Measurements from ENCODE around the gene KDM4C.

The KDM4C gene

DNA sequence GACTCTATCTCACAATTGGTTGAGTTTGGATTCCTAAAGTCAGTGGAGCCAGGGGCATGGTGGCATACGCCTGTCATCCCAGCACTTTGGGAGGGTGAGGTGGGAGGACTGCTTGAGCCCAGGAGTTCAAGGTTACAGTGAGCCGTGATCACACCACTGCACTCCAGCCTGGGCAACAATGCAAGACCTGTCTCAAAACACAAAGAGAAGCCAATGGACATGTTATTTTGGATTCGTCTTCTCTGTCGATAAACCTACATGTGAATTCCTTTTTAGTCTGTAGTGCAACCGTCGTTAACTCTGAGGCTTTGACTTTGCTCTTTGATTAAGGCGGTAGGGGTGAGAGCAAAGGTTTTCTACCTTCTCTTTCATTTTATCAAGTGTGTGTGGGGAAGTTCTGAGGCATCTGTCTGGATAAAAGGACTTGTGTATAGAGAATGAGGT lies 142.7 kb downstream of the KDM4C start:
- no peak overlapping the region for H3K27ac ChIP-seq
- no peak for DNase-seq (ENCODE audit: low spot score)
- TF ChIP-seq, protein P1, sequence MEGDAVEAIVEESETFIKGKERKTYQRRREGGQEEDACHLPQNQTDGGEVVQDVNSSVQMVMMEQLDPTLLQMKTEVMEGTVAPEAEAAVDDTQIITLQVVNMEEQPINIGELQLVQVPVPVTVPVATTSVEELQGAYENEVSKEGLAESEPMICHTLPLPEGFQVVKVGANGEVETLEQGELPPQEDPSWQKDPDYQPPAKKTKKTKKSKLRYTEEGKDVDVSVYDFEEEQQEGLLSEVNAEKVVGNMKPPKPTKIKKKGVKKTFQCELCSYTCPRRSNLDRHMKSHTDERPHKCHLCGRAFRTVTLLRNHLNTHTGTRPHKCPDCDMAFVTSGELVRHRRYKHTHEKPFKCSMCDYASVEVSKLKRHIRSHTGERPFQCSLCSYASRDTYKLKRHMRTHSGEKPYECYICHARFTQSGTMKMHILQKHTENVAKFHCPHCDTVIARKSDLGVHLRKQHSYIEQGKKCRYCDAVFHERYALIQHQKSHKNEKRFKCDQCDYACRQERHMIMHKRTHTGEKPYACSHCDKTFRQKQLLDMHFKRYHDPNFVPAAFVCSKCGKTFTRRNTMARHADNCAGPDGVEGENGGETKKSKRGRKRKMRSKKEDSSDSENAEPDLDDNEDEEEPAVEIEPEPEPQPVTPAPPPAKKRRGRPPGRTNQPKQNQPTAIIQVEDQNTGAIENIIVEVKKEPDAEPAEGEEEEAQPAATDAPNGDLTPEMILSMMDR (IDR thresholded peaks at IDR 0.05): no peak
- H3K4me3 ChIP-seq: no peak overlapping the region

DNA sequence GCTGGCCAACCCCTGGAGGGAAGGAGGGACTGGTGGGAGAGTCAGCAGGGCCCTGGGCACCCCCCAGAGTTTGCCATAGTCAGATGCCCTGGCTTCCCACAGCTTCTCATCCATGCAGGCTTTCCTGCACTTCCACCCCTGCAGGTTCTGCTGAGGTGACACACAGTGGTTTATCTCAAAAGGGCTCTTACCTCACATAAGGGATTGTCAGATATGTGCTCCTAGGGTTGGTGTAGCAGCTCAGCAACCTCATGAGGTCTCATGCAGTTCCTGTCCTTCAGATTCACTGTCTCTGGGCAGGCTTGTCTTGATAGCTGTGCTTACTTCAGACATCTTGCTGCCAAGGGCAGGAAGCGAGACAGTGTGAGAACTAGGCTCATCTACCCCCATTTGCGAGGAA lies 143.4 kb downstream of the KDM4C start:
- TF ChIP-seq, protein P1 (IDR thresholded peaks at IDR 0.05): no peak
- no peak overlapping the region for H3K4me3 ChIP-seq
- H3K27ac ChIP-seq: no peak overlapping the region
- no peak for DNase-seq (ENCODE audit: low spot score)

DNA sequence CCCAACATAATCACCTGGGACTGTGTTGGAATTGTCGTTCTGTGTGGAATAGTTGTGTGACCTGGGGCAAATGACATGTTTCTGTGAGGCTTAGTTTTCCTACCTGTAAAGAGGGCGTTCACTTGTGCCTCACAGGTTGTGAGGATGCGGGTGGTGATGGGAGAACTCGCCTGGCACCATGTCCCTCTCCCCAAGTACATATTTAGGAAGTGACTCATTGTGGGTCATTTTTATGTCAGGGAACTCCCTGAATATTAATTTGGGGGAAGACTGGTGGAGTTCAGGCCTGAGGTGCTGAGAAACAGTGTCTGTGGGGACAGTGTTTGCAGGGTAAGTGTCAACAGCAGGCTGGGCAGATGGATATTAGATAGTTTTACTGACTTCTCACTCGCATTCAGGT lies 144.7 kb downstream of the KDM4C start:
- Histone ChIP-seq H3K4me3 (no peak overlapping the region), H3K27ac (no peak overlapping the region)
- TF ChIP-seq, protein P1 (IDR thresholded peaks at IDR 0.05): no peak
- DNase-seq (ENCODE audit: low spot score): no peak

DNA sequence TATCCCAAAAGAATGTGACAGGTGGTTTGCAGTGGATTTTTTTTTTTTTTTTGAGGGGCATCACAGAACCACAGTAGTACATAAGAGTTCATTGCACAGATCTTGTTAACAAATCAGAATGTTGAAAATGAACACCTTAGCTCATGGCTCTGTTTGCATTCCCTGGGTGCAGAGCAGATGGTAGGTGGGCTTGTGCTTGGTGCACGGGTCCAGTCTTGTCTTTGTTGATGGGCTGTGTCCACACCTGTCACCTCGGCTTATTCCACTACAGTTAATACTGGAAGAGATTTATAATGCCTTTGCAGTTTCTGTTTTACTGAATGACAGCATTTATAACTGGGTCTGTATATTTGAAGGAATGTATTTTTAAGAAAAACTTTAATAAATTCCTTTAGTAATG lies 146.6 kb downstream of the KDM4C start:
- H3K27ac ChIP-seq: no peak overlapping the region
- no peak overlapping the region for H3K4me3 ChIP-seq
- DNase-seq (ENCODE audit: low spot score): no peak
- TF ChIP-seq, protein P1 (IDR thresholded peaks at IDR 0.05): no peak

DNA sequence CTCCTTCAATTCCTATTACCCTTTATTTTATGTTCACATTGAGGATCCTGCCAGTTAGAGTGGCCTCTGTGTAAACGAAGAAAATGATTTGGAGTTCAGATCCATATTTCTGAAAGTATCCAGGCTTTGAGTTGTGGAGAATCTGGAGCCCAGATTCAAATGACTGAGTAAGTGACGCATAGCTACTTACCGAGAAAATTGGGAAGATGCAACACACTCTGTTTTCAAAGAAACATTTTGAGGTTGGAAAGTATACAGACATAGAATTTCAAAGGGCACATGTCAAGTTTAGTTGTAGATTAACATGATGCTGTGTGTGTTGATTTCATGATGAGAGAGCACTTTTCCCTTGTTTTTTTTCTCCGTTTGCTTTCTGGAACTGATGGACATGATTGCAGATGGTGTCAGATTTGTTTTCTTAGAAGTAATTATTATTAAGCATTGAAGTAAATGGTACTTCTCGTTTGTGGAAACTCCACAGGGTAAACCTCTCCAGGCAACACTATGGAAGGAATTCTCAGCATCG lies 148.1 kb downstream of the KDM4C start:
- Histone ChIP-seq H3K4me3 (no peak overlapping the region), H3K27ac (no peak overlapping the region)
- no peak for DNase-seq (ENCODE audit: low spot score)
- TF ChIP-seq, protein P1 (IDR thresholded peaks at IDR 0.05): no peak

DNA sequence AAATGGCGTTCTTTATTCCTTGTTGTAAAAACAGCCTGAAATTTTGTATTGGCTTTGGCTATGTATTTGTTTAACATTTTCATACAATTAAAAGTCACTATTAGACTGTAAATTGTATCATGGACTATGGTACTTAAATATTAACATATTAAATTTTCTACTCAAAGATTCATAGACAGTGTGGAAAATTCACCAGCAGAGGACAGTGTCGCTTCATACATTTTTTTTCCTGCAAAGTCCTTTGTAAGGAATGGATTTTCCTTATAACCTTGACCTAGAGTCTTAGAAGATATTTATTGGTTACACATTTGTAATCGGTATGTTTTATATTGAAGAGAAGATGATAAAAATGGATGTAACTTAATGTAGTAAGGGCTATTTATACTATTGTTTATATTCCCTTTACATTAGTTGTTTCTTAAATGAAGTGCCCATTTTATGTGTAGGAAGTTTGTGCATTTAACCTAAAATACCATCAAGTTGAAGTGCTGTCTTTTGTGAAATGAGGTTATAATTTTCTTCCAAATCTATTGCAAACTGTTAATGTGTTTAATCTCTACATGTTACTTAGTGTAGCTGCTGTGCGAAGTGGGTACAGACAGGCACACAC lies 150.1 kb downstream of the KDM4C start:
- TF ChIP-seq, protein P1 (IDR thresholded peaks at IDR 0.05): no peak
- Histone ChIP-seq H3K27ac (no peak overlapping the region), H3K4me3 (no peak overlapping the region)
- DNase-seq (ENCODE audit: low spot score): no peak

DNA sequence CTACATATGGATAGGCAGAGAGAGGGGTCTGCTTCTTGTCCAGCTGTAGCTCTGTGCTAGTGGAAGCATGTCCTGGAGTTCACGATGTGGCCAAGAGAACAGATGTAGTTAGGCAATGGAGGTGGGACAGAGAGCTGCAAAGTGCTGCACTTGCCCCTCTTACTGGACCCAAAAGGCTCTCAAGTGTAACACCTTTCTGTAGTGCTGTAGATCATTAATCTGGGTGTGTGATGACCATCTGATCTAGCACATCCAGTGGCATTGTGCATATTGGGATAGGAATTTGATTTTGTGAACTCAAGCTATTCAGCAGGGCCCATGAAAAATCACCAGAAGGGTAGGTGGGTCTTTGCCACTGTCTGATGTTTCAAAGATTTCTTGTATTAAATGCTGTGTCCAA lies 151.4 kb downstream of the KDM4C start:
- Histone ChIP-seq H3K27ac (no peak overlapping the region), H3K4me3 (no peak overlapping the region)
- no peak for DNase-seq (ENCODE audit: low spot score)
- TF ChIP-seq, protein P1 (IDR thresholded peaks at IDR 0.05): no peak

All from coronary artery (tissue), 2 donors.